GM12801 (cell line): ENCODE results near the gene TUBB6.

Experiments
- TF ChIP-seq, protein P1 (sequence below): IDR thresholded peaks from one replicate; pipeline ENCODE4 v1.5.1; 2011; ENCODE audit warnings: control low read depth; ENCODE audit not compliant: insufficient read length; ENCODE audit errors: extremely low read depth

Gene TUBB6

GRCh38 chr18:12307701-12308385 lies at the start of gene TUBB6:
TUBB6 (plus strand) TSS chr18:12308241; CDS start chr18:12308293, 52 bp downstream.
- TF ChIP-seq, protein P1, sequence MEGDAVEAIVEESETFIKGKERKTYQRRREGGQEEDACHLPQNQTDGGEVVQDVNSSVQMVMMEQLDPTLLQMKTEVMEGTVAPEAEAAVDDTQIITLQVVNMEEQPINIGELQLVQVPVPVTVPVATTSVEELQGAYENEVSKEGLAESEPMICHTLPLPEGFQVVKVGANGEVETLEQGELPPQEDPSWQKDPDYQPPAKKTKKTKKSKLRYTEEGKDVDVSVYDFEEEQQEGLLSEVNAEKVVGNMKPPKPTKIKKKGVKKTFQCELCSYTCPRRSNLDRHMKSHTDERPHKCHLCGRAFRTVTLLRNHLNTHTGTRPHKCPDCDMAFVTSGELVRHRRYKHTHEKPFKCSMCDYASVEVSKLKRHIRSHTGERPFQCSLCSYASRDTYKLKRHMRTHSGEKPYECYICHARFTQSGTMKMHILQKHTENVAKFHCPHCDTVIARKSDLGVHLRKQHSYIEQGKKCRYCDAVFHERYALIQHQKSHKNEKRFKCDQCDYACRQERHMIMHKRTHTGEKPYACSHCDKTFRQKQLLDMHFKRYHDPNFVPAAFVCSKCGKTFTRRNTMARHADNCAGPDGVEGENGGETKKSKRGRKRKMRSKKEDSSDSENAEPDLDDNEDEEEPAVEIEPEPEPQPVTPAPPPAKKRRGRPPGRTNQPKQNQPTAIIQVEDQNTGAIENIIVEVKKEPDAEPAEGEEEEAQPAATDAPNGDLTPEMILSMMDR = no peak

- TF ChIP-seq, protein P1 = no peak
Observed at GRCh38 chr18:12258719-12259705, 49.0 kb upstream of the TUBB6 start.

DNA sequence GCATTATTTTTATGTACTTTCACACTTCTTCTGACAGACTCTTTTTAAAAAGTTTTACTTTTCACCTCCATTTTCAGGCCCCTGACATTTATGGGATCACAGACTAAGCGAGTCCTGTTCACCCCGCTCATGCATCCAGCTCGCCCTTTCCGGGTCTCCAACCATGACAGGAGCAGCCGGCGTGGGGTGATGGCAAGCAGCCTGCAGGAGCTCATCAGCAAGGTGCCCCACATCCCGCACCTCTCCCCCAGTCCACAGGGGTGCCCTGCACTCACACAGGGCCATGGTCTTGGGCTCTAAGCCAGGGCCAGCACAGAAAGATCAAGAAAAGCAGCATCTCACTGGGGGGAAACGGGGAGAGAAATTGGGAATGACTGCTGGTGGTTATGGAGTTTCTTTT lies 45.3 kb upstream of the TUBB6 start:
- TF ChIP-seq, protein P1 = no peak

GRCh38 chr18:12264864-12265263 lies 43.2 kb upstream of the TUBB6 start:
- TF ChIP-seq, protein P1 = no peak

- TF ChIP-seq, protein P1 = no peak
Observed at GRCh38 chr18:12271376-12272235, 36.4 kb upstream of the TUBB6 start.

DNA sequence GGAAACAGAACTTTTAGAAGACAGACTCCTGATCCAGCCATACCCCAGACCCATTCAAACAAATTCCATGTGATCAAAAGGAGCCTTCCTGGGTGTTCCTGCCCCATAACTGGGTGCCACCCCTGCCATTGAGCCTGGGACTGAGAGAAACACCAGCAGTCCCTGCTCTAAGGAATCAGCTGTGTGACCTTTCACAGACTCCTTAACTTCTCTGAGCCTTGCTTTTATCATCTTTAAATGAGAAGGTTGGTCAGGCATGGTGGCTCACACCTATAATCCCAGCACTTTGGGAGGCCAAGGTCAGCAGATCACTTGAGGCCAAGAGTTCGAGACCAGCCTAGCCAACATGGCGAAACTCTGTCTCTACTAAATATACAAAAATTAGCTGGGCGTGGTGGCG lies 33.2 kb upstream of the TUBB6 start:
- TF ChIP-seq, protein P1 = no peak
